ENCODE data around the gene MOSPD3. TPM values are rescaled to one million over a fixed set of nuclear protein-coding genes. Genes with fewer than 3 reads are reported as not detected.

MOSPD3 gene
- polyA plus RNA-seq, 1 donor from 2014 or later = 27.9 TPM

- Histone ChIP-seq H4K20me1 (ENCODE audit: insufficient read depth) (no peaks in the 10 kb centered on the region), H3K4me2 (ENCODE audit: low read length) (peak overlapping the region; percentile 94), H3K27me3 (ENCODE audit: insufficient read depth, low read depth, low read length) (no peaks in the 10 kb centered on the region), H3K4me3 (ENCODE audit: low read length) (peak overlapping the region; percentile 99), H3K27ac (ENCODE audit: low read length) (peak overlapping the region; percentile 85), H2AFZ (ENCODE audit: low read depth, low read length) (peak overlapping the region; percentile 10), H3K9me2 (ENCODE audit: insufficient read depth, low read length) (no peaks in the 10 kb centered on the region), H3K79me2 (replicated peaks; ENCODE audit: insufficient read depth, low read length) (peaks cover 17% of the 10 kb centered on the region), H3F3A (ENCODE audit: insufficient read depth, low read length, poor library complexity, severe bottlenecking) (no peaks in the 10 kb centered on the region), H3K9ac (ENCODE audit: low read length) (peak overlapping the region; percentile 96), H3K9me3 (ENCODE audit: low read length) (no peaks in the 10 kb centered on the region), H3K36me3 (ENCODE audit: insufficient read depth, low read length) (no peaks in the 10 kb centered on the region)
- no peak for TF ChIP-seq RAD21 (conservative IDR thresholded peaks at IDR 0.05)
- TF ChIP-seq POLR2AphosphoS5 (IDR thresholded peaks at IDR 0.05) = no peak
- no peak for TF ChIP-seq SMC3 (conservative IDR thresholded peaks at IDR 0.05; ENCODE audit: poor library complexity)
- no peak for TF ChIP-seq MXI1 (conservative IDR thresholded peaks at IDR 0.05; ENCODE audit: poor library complexity, severe bottlenecking)
- no peak for TF ChIP-seq TAF1 (IDR thresholded peaks at IDR 0.05; ENCODE audit: low read depth)
These were observed 27.4 kb upstream of the MOSPD3 start for GRCh38 chr7:100584683-100585510.

GRCh38 chr7:100585511-100586265 is 26.7 kb upstream of the MOSPD3 start, which contains the start of gene LRCH4:
Gene LRCH4, minus strand, starts transcription at chr7:100586129. Its CDS starts 29 bp downstream, at chr7:100586100.
- Histone ChIP-seq H3K4me2 (ENCODE audit: low read length) (peak within 1 kb of the TSS; percentile 94), H3K9me3 (ENCODE audit: low read length) (no peaks in the 10 kb centered on the region), H3F3A (ENCODE audit: insufficient read depth, low read length, poor library complexity, severe bottlenecking) (no peaks in the 10 kb centered on the region), H4K20me1 (ENCODE audit: insufficient read depth) (no peaks in the 10 kb centered on the region), H3K9ac (ENCODE audit: low read length) (peak within 1 kb of the TSS; percentile 96), H3K79me2 (replicated peaks; ENCODE audit: insufficient read depth, low read length) (peaks cover 17% of the 10 kb centered on the region), H3K4me3 (ENCODE audit: low read length) (peak within 1 kb of the TSS; percentile 99), H3K27me3 (ENCODE audit: insufficient read depth, low read depth, low read length) (no peaks in the 10 kb centered on the region), H3K9me2 (ENCODE audit: insufficient read depth, low read length) (no peaks in the 10 kb centered on the region), H2AFZ (ENCODE audit: low read depth, low read length) (peak within 1 kb of the TSS; percentile 48), H3K27ac (ENCODE audit: low read length) (peak within 1 kb of the TSS; percentile 85), H3K36me3 (ENCODE audit: insufficient read depth, low read length) (no peaks in the 10 kb centered on the region)
- TF ChIP-seq SMC3 (conservative IDR thresholded peaks at IDR 0.05; ENCODE audit: poor library complexity) = peak; percentile 61
- no peak for TF ChIP-seq EZH2 (IDR thresholded peaks at IDR 0.05; ENCODE audit: borderline replicate concordance, insufficient read depth, low read length, poor library complexity, severe bottlenecking)
- TF ChIP-seq TAF1 (IDR thresholded peaks at IDR 0.05; ENCODE audit: low read depth) = peak; percentile 77
- TF ChIP-seq RAD21 (conservative IDR thresholded peaks at IDR 0.05) = peak; percentile 40
- peak; percentile 99 for TF ChIP-seq POLR2AphosphoS5 (IDR thresholded peaks at IDR 0.05)
- TF ChIP-seq EP300 (conservative IDR thresholded peaks at IDR 0.05; ENCODE audit: poor library complexity, severe bottlenecking) = peak; percentile 87
- no peak for TF ChIP-seq CTCF (IDR thresholded peaks at IDR 0.05; ENCODE audit: poor library complexity, severe bottlenecking)
- peak; percentile 72 for TF ChIP-seq MXI1 (conservative IDR thresholded peaks at IDR 0.05; ENCODE audit: poor library complexity, severe bottlenecking)
- TF ChIP-seq REST (IDR thresholded peaks at IDR 0.05; ENCODE audit: borderline replicate concordance) = peak; percentile 65
